ENCODE measurements around the gene TCF4.
A peak's percentile ranks its signal among the peaks of the same experiment; 100 is the strongest.

Gene TCF4

GRCh38 chr18:55384551-55385275 lies 203.3 kb downstream of the TCF4 start:
- Histone ChIP-seq H3K36me3 (ENCODE audit: insufficient read depth, low read length) (no peaks in the 10 kb centered on the region), H2AFZ (ENCODE audit: low read length) (no peak overlapping the region), H3K27me3 (ENCODE audit: insufficient read depth, low read length, poor library complexity, severe bottlenecking) (no peaks in the 10 kb centered on the region), H3K9me2 (replicated peaks; ENCODE audit: low read depth, low read length) (no peaks in the 10 kb centered on the region), H3K4me1 (ENCODE audit: insufficient read depth, low read length, poor library complexity, severe bottlenecking) (no peaks in the 10 kb centered on the region), H3K9me3 (ENCODE audit: insufficient read depth, low read depth, low read length) (no peaks in the 10 kb centered on the region), H3K4me3 (ENCODE audit: low read length, poor library complexity, severe bottlenecking) (no peak overlapping the region), H3K9ac (ENCODE audit: low read depth, low read length, poor library complexity, severe bottlenecking) (no peak overlapping the region), H3K79me2 (ENCODE audit: insufficient read depth, low read length) (no peaks in the 10 kb centered on the region), H4K20me1 (ENCODE audit: insufficient read depth, low read length, poor library complexity, severe bottlenecking) (no peaks in the 10 kb centered on the region), H3F3A (ENCODE audit: low read depth) (no peaks in the 10 kb centered on the region), H3K4me2 (ENCODE audit: low read depth, low read length, poor library complexity, severe bottlenecking) (no peak overlapping the region)
- TF ChIP-seq, protein P1, sequence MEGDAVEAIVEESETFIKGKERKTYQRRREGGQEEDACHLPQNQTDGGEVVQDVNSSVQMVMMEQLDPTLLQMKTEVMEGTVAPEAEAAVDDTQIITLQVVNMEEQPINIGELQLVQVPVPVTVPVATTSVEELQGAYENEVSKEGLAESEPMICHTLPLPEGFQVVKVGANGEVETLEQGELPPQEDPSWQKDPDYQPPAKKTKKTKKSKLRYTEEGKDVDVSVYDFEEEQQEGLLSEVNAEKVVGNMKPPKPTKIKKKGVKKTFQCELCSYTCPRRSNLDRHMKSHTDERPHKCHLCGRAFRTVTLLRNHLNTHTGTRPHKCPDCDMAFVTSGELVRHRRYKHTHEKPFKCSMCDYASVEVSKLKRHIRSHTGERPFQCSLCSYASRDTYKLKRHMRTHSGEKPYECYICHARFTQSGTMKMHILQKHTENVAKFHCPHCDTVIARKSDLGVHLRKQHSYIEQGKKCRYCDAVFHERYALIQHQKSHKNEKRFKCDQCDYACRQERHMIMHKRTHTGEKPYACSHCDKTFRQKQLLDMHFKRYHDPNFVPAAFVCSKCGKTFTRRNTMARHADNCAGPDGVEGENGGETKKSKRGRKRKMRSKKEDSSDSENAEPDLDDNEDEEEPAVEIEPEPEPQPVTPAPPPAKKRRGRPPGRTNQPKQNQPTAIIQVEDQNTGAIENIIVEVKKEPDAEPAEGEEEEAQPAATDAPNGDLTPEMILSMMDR (conservative IDR thresholded peaks at IDR 0.05; ENCODE audit: low read length): peak; percentile 91
- no peak for TF ChIP-seq EZH2phosphoT487 (IDR thresholded peaks at IDR 0.05; ENCODE audit: borderline replicate concordance)

- Histone ChIP-seq H3K79me2 (ENCODE audit: insufficient read depth, low read length) (no peaks in the 10 kb centered on the region), H3K27me3 (ENCODE audit: insufficient read depth, low read length, poor library complexity, severe bottlenecking) (no peaks in the 10 kb centered on the region), H2AFZ (ENCODE audit: low read length) (no peak overlapping the region)
Observed at GRCh38 chr18:55384115-55384514, 203.9 kb downstream of the TCF4 start.

GRCh38 chr18:55382277-55382805 lies 205.7 kb downstream of the TCF4 start:
- no peak overlapping the region for H2AFZ ChIP-seq (ENCODE audit: low read length)
- TF ChIP-seq, protein P1 (conservative IDR thresholded peaks at IDR 0.05; ENCODE audit: low read length): no peak
- no peak for TF ChIP-seq EZH2phosphoT487 (IDR thresholded peaks at IDR 0.05; ENCODE audit: borderline replicate concordance)
- H3K4me2 ChIP-seq (ENCODE audit: low read depth, low read length, poor library complexity, severe bottlenecking): no peak overlapping the region
- H3K4me3 ChIP-seq (ENCODE audit: low read length, poor library complexity, severe bottlenecking): no peak overlapping the region
- no peaks in the 10 kb centered on the region for H3K27me3 ChIP-seq (ENCODE audit: insufficient read depth, low read length, poor library complexity, severe bottlenecking)
- no peaks in the 10 kb centered on the region for H3F3A ChIP-seq (ENCODE audit: low read depth)
- no peaks in the 10 kb centered on the region for H3K36me3 ChIP-seq (ENCODE audit: insufficient read depth, low read length)
- no peak overlapping the region for H3K9ac ChIP-seq (ENCODE audit: low read depth, low read length, poor library complexity, severe bottlenecking)
- no peaks in the 10 kb centered on the region for H3K4me1 ChIP-seq (ENCODE audit: insufficient read depth, low read length, poor library complexity, severe bottlenecking)
- no peaks in the 10 kb centered on the region for H3K9me2 ChIP-seq (replicated peaks; ENCODE audit: low read depth, low read length)
- no peaks in the 10 kb centered on the region for H4K20me1 ChIP-seq (ENCODE audit: insufficient read depth, low read length, poor library complexity, severe bottlenecking)
- H3K79me2 ChIP-seq (ENCODE audit: insufficient read depth, low read length): no peaks in the 10 kb centered on the region
- no peaks in the 10 kb centered on the region for H3K9me3 ChIP-seq (ENCODE audit: insufficient read depth, low read depth, low read length)

More at GRCh38 chr18:55384115-55384514, 203.9 kb downstream of the TCF4 start:
- Histone ChIP-seq H3K9ac (ENCODE audit: low read depth, low read length, poor library complexity, severe bottlenecking) (no peak overlapping the region), H3K36me3 (ENCODE audit: insufficient read depth, low read length) (no peaks in the 10 kb centered on the region), H3K4me2 (ENCODE audit: low read depth, low read length, poor library complexity, severe bottlenecking) (no peak overlapping the region), H3K9me2 (replicated peaks; ENCODE audit: low read depth, low read length) (no peaks in the 10 kb centered on the region), H3K4me3 (ENCODE audit: low read length, poor library complexity, severe bottlenecking) (no peak overlapping the region), H3K9me3 (ENCODE audit: insufficient read depth, low read depth, low read length) (no peaks in the 10 kb centered on the region), H4K20me1 (ENCODE audit: insufficient read depth, low read length, poor library complexity, severe bottlenecking) (no peaks in the 10 kb centered on the region), H3F3A (ENCODE audit: low read depth) (no peaks in the 10 kb centered on the region), H3K4me1 (ENCODE audit: insufficient read depth, low read length, poor library complexity, severe bottlenecking) (no peaks in the 10 kb centered on the region)
- TF ChIP-seq, protein P1 (conservative IDR thresholded peaks at IDR 0.05; ENCODE audit: low read length): no peak
- no peak for TF ChIP-seq EZH2phosphoT487 (IDR thresholded peaks at IDR 0.05; ENCODE audit: borderline replicate concordance)

All from Loucy (cell line).